NT2/D1 (cell line): Measurements from ENCODE around the gene LIMS3.
"Not testable (repeated sequence)": the region's sequence is repeated elsewhere in the genome, so short reads cannot be mapped to it uniquely, and the experiment has no call there.

ENCODE experiments used
- SUZ12 ChIP-seq: IDR thresholded peaks from 2 replicates; pipeline ENCODE4 v1.6.1; 2011; ENCODE audit not compliant: insufficient read length, insufficient read depth; ENCODE audit errors: extremely low read depth
- ZNF274 ChIP-seq: IDR thresholded peaks from 2 replicates; pipeline ENCODE4 v1.6.1; 2011; ENCODE audit warnings: mild to moderate bottlenecking, low read depth, low read length

GRCh38 chr2:109927803-109928202 lies 29.3 kb downstream of the LIMS3 start:
- TF ChIP-seq SUZ12, ZNF274: not testable (repeated sequence)
